ENCODE data around the gene PRR36. TPM values are rescaled to one million over a fixed set of nuclear protein-coding genes. Genes with fewer than 3 reads are reported as not detected.

The PRR36 gene
- total and polyA plus RNA-seq, 10 of the 15 experiments (the other 5 are each of a cell fraction or from before 2014, with no cell fraction given), result 0.04 TPM; not detected in 9

DNA sequence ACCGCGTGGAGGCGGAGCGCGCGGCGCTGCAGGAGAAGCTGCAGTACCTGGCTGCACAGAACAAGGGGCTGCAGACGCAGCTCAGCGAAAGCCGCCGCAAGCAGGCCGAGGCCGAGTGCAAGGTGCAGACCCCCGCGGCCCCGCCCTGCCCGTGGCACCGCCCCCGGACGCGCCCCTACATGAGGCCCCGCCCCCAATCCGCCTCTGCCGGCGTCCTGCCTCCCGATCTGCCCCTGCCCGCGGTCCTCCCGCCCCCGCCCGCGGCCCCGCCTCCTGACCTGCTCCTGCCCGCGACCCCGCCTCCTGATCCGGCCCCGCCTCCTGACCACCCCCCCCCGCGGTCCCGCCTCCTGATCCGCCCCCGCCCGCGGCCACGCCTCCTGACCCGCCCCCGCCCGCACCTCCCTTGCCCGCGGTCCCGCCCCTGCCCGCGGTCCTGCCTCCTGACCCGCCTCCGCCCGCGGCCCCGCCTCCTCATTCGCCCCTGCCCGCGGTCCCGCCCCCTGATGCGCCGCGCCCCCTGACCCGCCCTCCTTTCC, 11.7 kb downstream of the PRR36 start:
- ChIA-PET RAD21 (ENCODE audit: unreplicated experiment) (no interaction called here), CTCF (interaction anchor here (1.0 to 1.8 kb wide), 3 partner anchors 10 to 61 kb away, joined by 3 to 9 read pairs (median 3); no protein-coding TSS in a partner anchor), POLR2A (interaction anchor here (0.6 kb wide), 1 partner anchor 512 kb away, joined by 3 read pairs; no protein-coding TSS in a partner anchor), SMC1A (ENCODE audit: uncharacterized antibody, unreplicated experiment) (no interaction called here)
- peak overlapping the region; percentile 34 for H2AFZ ChIP-seq (ENCODE audit: control insufficient read depth, low read depth, low read length)
- peak overlapping the region; percentile 48 for H3K4me2 ChIP-seq (ENCODE audit: control insufficient read depth, insufficient read depth)
- H3K4me3 ChIP-seq, result no peak overlapping the region
- FAIRE-seq, result no peak
- no TSS peak for BruUV-seq (replicated peaks)
- in situ Hi-C loops (cut with MboI) (no loop called here), intact Hi-C loops (cut with micrococcal nuclease; ENCODE audit: unreplicated experiment) (no loop called here)
- TF ChIP-seq NKRF (conservative IDR thresholded peaks at IDR 0.05) (no peak), EGR1 (IDR thresholded peaks at IDR 0.05; ENCODE audit: borderline replicate concordance in 1 of 2, low read depth in 2 of 2, low read length in 2 of 2) (peak in 1 of 2 experiments; percentile 55; a peak in 2 of 3 replicates)
- H3K9me3 ChIP-seq (replicated peaks; ENCODE audit: control insufficient read depth, insufficient read depth, low read length), result no peaks in the 10 kb centered on the region; the same call in 2 of the 3 replicates
- peaks cover 2 to 15% of the 10 kb centered on the region in 2 experiments; a peak in 3 of 4 replicates for H3K27me3 ChIP-seq (replicated peaks in 1 of 2; ENCODE audit: control insufficient read depth in 2 of 2, insufficient read depth in 2 of 2, low read length in 1 of 2)
- 11% methylated on average over 18 of the region's 67 CpGs for WGBS (ENCODE audit: insufficient coverage, insufficient replicate concordance, low lambda C conversion rate, missing lambda C conversion rate)
- peak; percentile 55 for ATAC-seq
- no peak overlapping the region for H3K9ac ChIP-seq (ENCODE audit: control insufficient read depth, insufficient read depth, low read length)
- no peaks in the 10 kb centered on the region for H3K79me2 ChIP-seq (ENCODE audit: control insufficient read depth, insufficient read depth, low read length)
- no peak overlapping the region for H3K27ac ChIP-seq (ENCODE audit: control insufficient read depth, insufficient read depth)
- H3K36me3 ChIP-seq (ENCODE audit: control insufficient read depth in 2 of 2, insufficient read depth in 2 of 2, low read length in 1 of 2), result no peaks in the 10 kb centered on the region
- no peaks in the 10 kb centered on the region for H4K20me1 ChIP-seq (ENCODE audit: control insufficient read depth, insufficient read depth)
- DNase-seq (ENCODE audit: low read depth, low spot score), result no peak
- H3K4me1 ChIP-seq (ENCODE audit: control insufficient read depth, insufficient read depth, low read length), result peaks cover 7% of the 10 kb centered on the region; the same call in 1 of the 2 replicates
